HS-5 (cell line): ENCODE data around the gene PRKCB.

Experiments used
- DNase-seq: peaks from one replicate; pipeline ENCODE4 v3.0.0-alpha.2; 2012; ENCODE audit warnings: low read depth

The PRKCB gene

DNA sequence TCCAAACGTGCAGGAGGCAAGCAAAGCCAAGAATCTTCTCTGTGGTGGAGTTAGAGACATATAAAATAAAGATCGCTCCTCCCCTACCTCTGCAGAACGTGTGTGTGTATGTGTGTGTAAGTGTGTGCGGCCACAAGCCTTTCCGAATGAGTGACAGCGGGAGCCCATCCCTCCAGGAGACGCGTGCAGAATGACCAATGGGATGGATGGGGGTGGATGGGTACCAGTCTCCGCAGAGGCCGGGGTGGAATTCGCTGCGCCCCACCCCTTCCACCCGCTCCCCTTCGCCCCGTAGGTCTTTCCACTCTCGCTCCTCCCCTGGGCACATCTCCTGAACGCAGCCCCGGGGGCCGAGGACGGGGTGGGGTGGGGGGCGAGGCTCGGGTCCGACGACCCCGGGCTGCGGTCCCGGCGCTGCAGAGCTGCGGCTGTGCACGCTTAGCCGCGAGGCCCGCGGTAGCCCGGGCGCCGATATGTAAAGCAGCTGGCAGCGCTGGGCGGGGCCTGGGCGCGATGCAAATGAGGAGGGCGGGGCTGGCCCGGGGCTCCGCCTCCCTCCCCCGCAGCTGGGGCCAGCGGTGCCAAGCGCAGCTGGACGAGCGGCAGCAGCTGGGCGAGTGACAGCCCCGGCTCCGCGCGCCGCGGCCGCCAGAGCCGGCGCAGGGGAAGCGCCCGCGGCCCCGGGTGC, at the start of gene PRKCB:
TSS of gene PRKCB (plus strand) at position 594 of the 688 bp plus-strand sequence.
- DNase-seq: no peak

DNA sequence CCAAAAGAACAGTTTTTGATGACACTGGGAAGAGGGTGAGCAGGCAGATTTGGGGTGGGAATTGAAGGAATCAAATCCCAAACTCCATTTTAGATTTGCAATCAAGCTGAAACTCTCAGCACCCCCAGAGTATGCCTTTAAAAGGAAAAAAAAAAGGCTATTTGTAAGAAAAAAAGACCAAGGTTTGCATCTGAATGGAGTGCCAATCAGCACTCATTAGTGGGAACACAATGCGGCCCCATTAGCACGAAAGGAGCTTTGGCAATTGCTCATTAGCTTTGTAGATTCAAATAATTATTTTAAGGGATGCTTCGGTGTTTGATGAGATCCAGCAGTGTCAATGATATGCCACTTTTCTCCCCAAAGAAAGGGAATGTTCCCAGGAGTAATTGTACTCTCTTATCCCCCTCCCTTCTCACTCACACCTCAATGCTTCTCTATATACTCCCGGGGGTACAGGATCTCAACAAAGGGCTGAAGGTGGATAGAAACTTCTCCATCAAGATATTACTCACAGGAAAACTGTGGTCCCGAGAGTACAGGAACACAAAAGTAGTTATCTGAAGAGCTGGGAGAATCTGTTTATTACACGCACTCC, 48.7 kb upstream of the PRKCB start:
- no peak for DNase-seq

DNA sequence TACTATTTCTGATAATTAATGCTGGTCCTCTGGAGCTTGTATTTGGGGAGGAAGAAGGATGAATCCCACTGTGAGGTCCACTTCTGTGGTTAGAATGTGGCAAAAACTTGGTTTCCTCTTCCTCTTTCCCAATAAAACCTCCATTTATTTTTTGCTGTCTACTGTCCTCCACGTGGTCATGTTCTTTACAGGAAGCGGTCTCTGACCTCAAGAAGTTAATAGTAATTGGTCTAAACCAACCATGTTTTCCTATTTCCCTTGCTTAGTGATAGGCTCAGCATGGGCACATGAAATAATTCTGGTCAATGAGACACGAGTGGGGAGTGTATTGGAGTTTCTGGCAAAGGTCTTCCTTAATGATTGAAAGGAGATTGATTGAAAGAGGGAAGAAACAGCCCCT, 47.1 kb upstream of the PRKCB start:
- no peak for DNase-seq

GRCh38 chr16:23795378-23795777, 40.4 kb upstream of the PRKCB start:
- DNase-seq: no peak

DNA sequence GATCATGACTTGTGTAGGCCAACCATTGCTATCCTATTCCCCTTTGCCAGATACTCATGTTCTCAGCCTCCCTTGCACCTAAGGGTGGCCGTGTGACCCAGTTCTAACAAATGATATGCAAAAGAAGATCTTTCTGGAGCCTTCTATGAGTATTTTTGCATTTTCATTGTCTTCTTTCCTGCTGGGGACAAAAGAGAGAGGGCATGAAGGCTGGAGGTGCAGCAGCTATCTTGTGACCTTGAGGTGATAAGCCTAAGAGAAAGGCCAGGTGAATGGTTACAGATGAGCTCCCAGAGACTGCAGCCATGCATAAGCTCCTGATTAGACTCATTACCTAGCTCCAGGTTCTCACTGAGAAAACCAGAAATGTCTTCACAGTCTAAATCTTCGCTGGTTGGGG, 38.8 kb upstream of the PRKCB start:
- DNase-seq: no peak

DNA sequence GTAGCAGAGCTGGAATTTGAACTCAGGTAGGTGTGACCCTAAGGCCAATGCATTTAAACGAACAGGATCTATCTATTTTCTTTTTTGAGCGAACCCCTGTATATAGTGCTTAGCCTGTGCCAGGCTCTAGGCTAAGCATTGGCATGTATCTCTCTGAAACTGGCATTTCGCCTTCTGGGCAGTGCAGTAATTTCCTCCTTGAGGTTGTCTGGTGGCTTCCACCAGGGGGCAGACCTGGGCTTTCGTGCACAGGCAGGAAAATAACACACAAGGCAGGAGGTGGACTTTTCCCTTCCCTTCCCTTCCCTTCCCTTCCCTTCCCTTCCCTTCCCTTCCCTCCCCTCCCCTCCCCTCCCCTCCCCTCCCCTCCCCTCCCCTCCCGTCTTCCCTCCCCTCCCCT, 34.4 kb upstream of the PRKCB start:
- DNase-seq: no peak

DNA sequence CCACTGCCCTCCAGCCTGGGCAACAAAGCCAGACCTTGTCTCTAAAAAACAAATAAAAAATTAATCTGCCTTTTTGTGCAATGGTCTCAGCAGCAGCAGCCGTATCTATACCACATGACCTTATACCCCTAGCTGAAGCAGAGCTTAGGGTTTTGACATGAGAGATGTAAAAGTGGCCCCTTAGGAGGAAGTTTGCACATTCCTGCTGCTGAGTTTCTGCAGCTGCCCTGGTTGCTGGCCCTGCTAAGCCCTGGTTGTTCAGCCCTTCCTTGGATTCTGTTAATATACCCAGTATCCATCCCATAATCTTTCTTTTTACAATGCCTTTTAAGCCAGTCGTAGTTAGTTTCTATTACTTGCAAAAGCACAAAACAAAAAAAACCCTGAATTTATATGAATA, 33.0 kb upstream of the PRKCB start:
- DNase-seq: no peak

GRCh38 chr16:23803591-23804123, 32.1 kb upstream of the PRKCB start:
- DNase-seq: no peak

- no peak for DNase-seq
Measured at GRCh38 chr16:23807028-23807427, 28.8 kb upstream of the PRKCB start.

- no peak for DNase-seq
Measured at GRCh38 chr16:23821467-23821866, 14.3 kb upstream of the PRKCB start.

GRCh38 chr16:23821875-23822688, 13.7 kb upstream of the PRKCB start:
- no peak for DNase-seq

- no peak for DNase-seq
Measured at GRCh38 chr16:23823475-23824384, 12.1 kb upstream of the PRKCB start.

DNA sequence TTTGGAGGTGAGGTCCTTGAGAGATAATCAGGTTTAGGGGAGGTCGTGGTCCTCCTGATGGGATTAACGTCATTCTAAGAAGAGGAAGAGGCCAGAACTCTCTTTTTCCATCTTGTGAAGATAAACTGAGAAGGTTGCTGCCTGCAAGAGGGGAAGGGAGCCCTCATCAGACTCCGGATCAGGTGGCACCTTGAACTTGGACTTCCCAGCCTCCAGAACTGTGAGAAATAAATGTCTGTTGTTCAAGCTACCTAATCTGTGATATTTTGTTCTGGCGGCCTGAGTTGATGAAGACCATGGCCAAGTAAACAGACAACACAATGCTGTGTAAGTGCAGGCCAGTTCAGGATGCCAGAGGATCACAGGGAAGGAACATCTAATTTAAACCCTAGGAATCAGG, 10.9 kb upstream of the PRKCB start:
- DNase-seq: no peak

GRCh38 chr16:23826528-23827045, 9.2 kb upstream of the PRKCB start:
- no peak for DNase-seq

DNA sequence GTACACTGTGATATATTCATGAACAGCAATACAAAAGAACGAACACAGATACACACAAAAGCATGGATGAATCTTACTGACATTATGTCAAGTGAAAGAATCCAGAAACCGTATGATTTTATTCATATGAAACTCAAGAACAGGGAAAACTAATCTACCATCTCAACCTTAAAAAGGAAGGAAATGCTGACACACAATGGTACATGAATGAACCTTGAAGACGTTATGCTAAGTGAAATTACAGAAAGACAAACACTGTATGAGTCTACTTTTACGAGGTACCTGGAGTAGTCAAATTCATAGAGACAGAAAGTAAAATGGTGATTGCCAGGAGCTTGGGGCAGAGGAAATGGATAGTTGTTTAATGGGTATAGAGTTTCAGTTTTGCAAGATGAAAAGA, 8.7 kb upstream of the PRKCB start:
- DNase-seq: no peak

DNA sequence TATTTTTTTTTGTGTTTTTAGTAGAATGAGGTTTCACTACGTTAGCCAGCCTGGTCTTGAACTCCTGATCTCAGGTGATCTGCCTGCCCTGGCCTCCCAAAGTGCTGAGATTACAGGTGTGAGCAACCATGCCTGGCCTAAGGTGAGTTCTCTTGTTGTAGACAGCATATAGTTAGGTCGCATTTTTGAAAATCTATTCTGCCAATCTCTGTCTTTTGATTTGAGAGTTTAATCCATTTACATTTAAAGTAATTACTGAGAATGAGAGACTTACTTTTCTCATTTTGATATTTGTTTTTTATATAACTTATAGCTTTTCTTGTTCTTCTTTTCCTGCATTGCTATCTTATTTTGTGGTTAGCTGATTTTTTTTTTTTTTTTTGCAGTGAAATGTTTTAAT, 6.3 kb upstream of the PRKCB start:
- no peak for DNase-seq

DNA sequence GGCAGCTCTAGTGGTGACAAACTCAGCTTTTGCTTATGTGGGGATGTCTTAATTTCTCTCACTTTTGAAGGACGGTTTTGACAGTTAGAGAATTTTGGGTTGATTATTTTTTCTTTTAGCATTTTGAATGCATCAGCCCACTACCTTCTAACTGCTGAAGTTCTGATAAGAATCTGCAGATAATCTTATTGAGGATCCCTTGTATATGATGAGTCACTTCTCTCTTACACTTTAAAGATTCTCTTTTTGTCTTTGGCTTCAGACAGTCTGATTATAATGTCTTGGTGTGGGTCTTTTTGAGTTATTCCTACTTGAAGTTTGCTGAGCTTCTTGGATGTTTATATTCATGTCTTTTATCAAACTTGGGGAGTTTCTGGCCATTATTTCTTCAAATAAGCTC, 5.5 kb upstream of the PRKCB start:
- no peak for DNase-seq

- no peak for DNase-seq
Measured at GRCh38 chr16:23832882-23833281, 2.9 kb upstream of the PRKCB start.

DNA sequence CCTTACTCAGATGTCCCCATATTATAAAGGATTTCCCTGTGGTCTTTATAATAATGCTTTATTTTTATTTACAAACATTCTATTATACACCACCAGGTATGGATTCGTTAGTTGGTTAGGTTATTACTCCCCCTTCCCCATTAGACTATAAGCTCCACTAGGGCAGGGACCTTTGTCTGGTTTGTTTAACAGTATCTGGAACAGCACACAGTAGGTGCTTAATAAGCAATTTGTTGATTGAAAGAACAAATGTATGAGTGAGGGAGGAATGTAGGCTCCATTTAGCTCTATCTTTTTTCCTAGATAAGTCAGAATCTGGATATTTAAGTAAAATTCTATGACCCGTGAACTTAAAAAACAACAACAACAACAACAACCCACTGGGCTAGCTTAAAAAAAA, 2.3 kb upstream of the PRKCB start:
- no peak for DNase-seq

DNA sequence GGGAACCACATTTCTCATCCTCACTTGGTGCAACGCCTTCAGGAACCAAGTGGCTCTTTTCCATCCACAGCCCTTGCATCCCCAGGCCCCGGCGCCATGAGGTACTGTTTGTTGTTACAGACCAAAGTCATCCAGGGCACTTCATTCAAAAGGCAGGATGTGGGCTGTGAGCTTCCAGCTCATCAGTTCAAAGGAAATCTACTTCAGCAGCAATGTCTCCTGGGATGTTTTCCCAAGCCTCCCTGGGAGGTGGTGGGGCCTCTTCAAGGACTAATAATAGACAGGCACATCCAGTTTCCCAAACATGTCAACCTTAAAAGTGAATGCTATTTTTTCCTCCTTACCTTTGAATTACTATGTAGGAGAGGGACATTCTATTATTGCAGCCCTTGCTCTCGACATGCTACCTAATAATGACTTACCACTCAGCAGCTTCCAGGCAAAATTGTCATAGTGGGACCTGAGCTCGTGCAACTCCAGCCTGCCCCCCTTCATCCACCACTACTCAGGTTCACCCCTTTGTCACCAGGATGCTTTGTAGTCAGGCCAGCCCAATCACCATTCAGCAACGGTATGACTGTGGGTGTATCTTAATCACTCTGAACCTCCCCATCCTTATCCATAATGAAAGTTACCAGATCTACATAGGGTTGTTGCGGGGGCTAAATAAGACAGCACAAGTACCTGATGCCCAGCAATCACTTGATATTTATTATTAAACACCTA, 1.7 kb upstream of the PRKCB start:
- DNase-seq: no peak

DNA sequence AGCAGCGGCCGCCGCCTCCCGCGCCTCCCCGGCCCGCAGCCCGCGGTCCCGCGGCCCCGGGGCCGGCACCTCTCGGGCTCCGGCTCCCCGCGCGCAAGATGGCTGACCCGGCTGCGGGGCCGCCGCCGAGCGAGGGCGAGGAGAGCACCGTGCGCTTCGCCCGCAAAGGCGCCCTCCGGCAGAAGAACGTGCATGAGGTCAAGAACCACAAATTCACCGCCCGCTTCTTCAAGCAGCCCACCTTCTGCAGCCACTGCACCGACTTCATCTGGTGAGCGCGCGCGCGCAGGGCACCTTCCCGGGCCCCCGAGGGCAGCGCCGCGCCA, 258 bp downstream of the PRKCB start:
- DNase-seq: no peak
